HG03565 (cell line): ENCODE data around the gene LHFPL3.
"Not testable (repeated sequence)": the region's sequence is repeated elsewhere in the genome, so short reads cannot be mapped to it uniquely, and the experiment has no call there.

Experiments used
- ATAC-seq: cut with Tn5 transposase; IDR thresholded peaks from one replicate; pipeline ENCODE4 v1.9.1; 2021; ENCODE audit warnings: mild to moderate bottlenecking, moderate library complexity; ENCODE audit not compliant: unreplicated experiment

Gene LHFPL3

DNA sequence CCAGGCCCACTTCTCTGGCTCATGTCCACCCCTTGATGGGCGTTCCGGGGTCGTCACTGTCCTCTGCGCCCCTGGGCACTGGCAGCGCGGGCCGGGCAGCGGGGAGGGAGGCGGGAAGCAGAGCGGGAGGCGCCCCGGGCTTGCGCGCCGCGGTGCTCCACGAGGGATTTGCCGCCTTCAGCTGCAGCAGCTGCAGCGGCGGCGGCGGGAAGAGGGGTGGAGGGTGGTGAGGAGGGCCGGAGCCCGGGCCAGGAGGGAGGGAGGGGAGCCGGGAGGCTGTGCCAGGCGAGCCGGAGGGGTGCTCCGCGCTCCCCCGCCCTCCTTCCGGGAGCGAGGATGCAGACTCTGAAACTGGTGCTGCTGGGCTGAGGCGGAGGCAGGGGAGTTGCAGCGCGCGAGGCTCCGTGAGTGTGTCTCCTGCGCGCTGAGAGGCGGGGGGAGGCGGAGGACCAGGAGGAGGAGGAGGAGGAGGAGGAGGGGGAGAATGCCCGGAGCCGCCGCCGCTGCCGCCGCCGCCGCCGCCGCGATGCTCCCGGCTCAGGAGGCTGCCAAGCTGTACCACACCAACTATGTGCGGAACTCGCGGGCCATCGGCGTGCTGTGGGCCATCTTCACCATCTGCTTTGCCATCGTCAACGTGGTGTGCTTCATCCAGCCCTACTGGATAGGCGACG lies at the start of gene LHFPL3:
Gene LHFPL3, plus strand, starts transcription at position 308 of the 674 bp plus-strand sequence.
- no peak for ATAC-seq

GRCh38 chr7:104281685-104282084 lies 46.7 kb upstream of the LHFPL3 start:
- ATAC-seq = not testable (repeated sequence)

- ATAC-seq = no peak
Observed at GRCh38 chr7:104286839-104287238, 41.6 kb upstream of the LHFPL3 start.

GRCh38 chr7:104288137-104288536 lies 40.3 kb upstream of the LHFPL3 start:
- no peak for ATAC-seq

DNA sequence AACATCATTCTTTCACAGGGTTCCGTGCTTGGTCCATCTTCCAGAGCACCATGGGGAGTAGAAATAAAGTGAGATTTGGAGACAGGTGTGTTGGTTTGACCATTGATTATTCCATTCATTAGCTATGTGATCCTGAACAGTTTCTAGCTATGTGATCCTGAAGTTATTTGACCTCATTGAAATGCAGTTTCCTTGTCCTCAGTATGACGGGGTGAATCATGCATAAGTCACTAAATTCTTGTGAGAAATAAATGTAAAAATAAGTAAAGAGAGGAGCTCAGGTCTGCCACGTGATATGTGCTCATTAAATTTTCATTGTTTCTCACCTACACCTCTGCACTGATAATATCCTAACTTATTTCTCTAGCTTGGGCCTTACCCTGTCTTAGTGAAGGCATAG lies 34.1 kb upstream of the LHFPL3 start:
- no peak for ATAC-seq

GRCh38 chr7:104296266-104296665 lies 32.1 kb upstream of the LHFPL3 start:
- ATAC-seq = no peak

DNA sequence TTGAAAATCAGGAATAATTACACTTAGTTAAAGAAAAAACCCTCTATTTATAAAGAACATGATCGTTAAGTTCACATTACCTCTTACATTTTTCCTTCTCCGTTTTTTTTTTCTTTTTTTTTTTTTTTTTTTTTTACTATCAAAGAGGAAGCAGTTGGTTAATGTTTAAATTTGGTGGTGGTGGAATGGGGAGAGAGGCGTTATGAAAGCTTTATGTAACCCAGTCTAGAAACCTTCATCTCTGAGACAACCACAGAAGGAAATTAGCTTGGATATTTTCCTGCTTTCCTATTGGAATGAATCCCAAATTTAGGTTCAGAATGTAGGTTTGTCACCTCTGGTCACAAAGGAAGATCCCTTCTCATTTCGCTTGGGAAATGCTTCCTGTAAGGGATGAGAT lies 31.5 kb upstream of the LHFPL3 start:
- ATAC-seq = no peak

DNA sequence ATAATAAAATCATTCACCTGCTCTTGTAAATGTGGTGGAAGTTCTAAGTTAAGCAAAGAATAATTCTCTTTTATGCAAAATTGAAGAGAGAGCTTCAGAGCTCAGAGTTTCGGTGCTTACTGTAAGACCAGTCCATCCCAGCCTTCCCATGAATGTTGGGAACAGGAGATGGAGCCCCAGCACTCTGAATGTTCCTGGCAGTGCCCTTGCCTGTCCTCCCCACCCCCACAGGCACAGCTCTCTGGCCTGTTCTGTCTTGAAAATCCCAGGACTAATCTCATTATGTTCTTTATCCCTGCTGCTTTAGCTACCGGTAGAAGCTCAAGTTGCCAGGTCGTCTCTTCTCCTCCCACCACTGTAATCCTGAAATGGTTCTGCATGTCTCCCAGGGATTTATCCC lies 29.1 kb upstream of the LHFPL3 start:
- ATAC-seq = no peak

DNA sequence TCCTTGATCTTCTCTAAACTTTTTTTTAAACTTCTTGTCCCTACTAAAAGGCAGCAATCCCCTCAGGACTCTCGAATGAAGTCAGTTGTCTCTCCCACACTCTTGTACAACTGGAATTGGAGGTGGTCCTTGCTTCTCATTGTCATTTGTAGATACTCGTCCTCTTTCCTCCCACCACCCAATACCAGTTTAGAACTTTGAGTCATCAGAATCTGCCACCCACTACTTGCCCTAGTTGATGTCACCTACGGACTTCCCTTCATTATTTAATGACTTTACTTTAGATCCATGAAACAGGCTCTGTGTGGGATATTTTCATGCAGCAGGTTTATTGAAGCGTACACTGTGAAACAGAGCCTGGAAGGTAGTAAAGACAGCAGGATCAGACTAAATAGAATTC lies 28.6 kb upstream of the LHFPL3 start:
- ATAC-seq = no peak

GRCh38 chr7:104306793-104307192 lies 21.6 kb upstream of the LHFPL3 start:
- ATAC-seq = no peak

GRCh38 chr7:104317948-104318629 lies 10.3 kb upstream of the LHFPL3 start:
- no peak for ATAC-seq

DNA sequence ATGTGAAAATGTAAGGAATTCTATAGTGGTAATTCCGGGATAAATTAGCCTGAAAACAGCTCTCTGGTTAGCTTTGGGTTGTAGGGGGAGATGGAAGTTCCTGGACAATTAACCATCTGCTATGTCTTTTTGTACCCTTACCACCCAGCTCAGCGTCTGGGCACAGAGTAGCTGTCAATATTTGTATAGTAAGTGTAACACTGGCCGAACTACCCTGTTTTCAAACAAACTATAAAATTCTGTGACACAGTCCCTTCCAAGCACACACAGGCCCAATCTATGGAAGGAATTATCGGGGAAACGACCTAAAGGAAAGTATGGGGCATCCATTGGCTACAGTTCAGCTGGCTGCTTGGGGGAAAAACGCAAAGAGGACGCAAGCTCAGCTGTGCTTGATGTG lies 869 bp upstream of the LHFPL3 start:
- ATAC-seq = no peak

DNA sequence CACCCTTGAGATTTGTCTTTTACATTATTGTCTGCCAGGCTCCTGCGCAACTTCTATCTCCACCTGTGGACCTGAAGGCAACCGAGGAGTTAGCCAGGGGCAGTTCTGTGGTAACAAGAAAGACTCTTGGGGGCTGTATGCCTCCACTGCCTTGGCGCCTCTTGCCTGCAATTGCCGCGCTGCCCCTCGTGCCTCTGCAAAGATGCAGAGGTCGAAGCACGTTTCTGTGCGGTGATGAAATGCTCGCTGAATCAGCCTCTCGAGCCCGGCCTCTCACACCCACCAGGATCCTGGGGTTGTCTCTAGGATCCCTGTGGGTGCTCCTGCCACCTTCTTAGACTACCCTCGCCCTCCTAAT lies 486 bp upstream of the LHFPL3 start:
- ATAC-seq = no peak

DNA sequence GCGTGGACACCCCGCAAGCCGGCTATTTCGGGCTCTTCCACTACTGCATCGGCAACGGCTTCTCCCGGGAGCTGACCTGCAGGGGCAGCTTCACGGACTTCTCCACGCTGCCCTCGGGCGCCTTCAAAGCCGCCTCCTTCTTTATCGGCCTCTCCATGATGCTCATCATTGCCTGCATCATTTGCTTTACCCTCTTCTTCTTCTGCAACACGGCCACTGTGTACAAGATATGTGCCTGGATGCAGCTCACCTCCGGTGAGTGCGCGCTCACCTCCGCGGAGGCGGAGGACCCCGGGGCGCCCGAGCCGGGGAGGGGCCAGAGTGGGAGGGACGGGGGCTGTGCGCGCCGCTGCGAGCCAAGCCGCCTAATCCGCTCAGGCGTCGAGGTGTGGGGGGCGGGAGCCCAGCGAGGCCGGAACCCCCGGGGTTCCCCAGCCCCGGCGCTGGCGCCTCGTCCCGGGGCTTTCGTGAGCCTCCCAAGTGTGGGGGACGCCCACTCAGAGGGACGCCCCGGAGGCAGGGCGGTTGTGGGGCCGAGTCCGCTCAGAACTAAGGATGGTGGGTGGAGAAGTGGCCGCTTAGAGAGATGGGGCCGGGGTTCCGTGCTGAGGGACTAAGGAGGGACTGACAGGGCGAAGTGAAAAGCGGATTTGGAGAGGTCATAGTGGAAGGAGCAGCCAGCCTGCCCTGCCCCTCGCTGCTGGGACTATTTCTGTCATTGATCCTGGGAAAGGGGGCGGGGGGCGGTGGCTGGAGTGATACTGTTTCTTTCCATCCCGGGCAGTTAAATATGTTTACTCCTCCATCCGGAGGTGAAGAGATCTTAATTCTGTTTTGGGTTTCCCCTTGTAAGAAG lies 795 bp downstream of the LHFPL3 start:
- no peak for ATAC-seq

DNA sequence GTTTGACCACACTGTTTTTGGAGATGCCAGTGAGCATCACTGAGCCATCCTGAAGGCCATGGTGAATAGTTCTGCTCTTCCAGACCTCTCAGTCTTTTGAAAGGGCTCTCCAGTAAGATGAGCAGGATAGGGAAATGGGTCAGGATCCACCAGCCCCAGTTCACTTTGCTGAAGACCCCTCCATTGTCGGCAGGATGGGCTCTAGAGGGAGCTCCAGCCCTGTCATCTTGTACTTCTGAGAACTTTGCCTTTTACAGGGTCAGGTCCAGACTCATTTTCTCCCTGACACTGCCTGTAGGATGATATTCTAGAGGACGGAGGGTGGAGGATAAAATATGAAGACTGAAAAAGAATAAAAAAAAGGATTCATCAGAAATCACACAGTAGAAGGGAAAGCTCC lies 13.1 kb downstream of the LHFPL3 start:
- ATAC-seq = no peak

GRCh38 chr7:104352736-104353135 lies 24.3 kb downstream of the LHFPL3 start:
- no peak for ATAC-seq

- no peak for ATAC-seq
Observed at GRCh38 chr7:104357166-104357565, 28.8 kb downstream of the LHFPL3 start.

GRCh38 chr7:104358446-104359132 lies 30.2 kb downstream of the LHFPL3 start:
- ATAC-seq = no peak

DNA sequence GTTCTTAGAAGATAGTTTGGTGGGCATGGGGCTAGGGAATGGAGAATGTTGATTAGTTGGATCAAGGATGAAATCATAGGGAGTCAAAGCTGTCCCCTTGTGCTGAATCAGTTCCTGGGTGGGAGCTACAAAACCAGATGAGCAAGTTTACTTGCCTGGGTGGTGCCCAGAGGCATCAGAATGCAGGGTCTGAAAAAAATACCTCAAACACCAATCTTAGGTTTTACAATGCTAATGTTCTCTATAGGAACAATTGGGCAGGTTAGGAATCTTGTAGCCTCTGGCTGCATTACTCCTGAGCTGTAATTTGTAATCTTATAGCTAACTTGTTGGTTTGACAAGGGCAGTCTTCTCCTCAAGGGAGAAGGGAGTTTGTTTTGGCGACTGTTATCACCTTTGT lies 34.4 kb downstream of the LHFPL3 start:
- no peak for ATAC-seq

GRCh38 chr7:104363355-104363754 lies 35.0 kb downstream of the LHFPL3 start:
- ATAC-seq = no peak

DNA sequence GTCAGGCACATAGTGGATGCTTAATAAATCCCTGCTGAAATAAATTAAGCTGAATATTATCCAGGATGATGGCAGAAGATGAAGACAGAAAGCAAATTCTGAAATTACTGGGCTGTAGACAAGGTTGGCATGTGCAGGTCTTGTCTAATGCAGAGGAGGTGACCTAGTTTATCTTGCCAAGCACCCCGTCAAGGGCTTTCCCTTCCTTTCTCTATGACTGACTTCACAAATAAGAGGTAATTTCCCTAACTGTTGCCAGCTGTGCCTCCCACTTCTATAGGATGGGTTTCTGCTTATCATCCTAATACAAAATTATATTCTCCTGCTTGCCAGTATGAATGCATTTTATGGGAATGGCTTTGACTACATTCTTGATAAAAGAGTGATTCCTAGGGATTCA lies 38.0 kb downstream of the LHFPL3 start:
- no peak for ATAC-seq
